Gastrocnemius medialis (tissue), 4 donors: Measurements from ENCODE around the gene LRRC18. TPM values are rescaled to one million over a fixed set of nuclear protein-coding genes. Genes with fewer than 3 reads are reported as not detected.

Source experiments
- ATAC-seq, 2 donors: fragments of 150-250 bp; one replicate each; pipeline ENCODE4 v1.9.1; 2016
- DNase-seq, 2 donors: peaks; one replicate each; pipeline ENCODE4 v3.0.0-alpha.2; 2019
- H3K27ac ChIP-seq, 4 donors: fragments of 200-600 bp; sonication (generic); 1 replicate in 1 of 4; 2 replicates in 3 of 4; pipeline ENCODE4 v1.5.1; 2016 to 2018; ENCODE audit warnings: mild to moderate bottlenecking in 2 of 4, moderate library complexity in 1 of 4
- H3K27me3 ChIP-seq, 3 donors: fragments of 200-600 bp; sonication (generic) in 2 of 3; 1 replicate in 1 of 3; 2 replicates in 2 of 3; pipeline versions ENCODE4 v1.5.1 to v1.6.0; 2016 to 2019; ENCODE audit warnings: mild to moderate bottlenecking in 1 of 3, moderate library complexity in 1 of 3
- H3K36me3 ChIP-seq, 2 donors: fragments of 200-600 bp; sonication (generic) in 1 of 2; one replicate each; pipeline ENCODE4 v1.5.1; 2017 to 2018
- H3K4me1 ChIP-seq, 2 donors: fragments of 200-600 bp; sonication (generic) in 1 of 2; one replicate each; pipeline ENCODE4 v1.5.1; 2016 to 2017; ENCODE audit warnings: mild to moderate bottlenecking in 2 of 2
- H3K4me3 ChIP-seq, 4 donors: fragments of 200-600 bp; sonication (generic) in 3 of 4; 1 replicate in 1 of 4; 2 replicates in 3 of 4; pipeline ENCODE4 v1.5.1; 2016 to 2019; ENCODE audit warnings: mild to moderate bottlenecking in 2 of 4
- H3K9me3 ChIP-seq, 3 donors: fragments of 200-600 bp; sonication (generic) in 2 of 3; 1 replicate in 1 of 3; 2 replicates in 2 of 3; pipeline ENCODE4 v1.5.1; 2016 to 2019
- POLR2A ChIP-seq, 2 donors: fragments of 450-650 bp; IDR thresholded peaks; one replicate each; pipeline ENCODE4 v1.6.1; 2017; ENCODE audit warnings: antibody characterized with exemption in 2 of 2, mild to moderate bottlenecking in 2 of 2, moderate library complexity in 2 of 2
- in situ Hi-C, 4 donors: fragments of 200-750 bp; cut with MboI; loops; one replicate each; pipeline versions ENCODE4 v1.15.0 to v1.8.0; 2017; ENCODE audit warnings: low sequenced_read_pairs in 4 of 4
- intact Hi-C: fragments of 100-400 bp; cut with DNase I; formaldehyde crosslinking; loops from one replicate; pipeline ENCODE4 v1.15.1; 2023; ENCODE audit warnings: low total_unique reads
- total RNA-seq, 4 donors: library from RNA; depleted of rRNA; stranded (reverse); fragments of >200 nt; gene quantifications; one replicate each; pipeline versions ENCODE4 v1.1.0 to v1.2.3, GENCODE V29; 2016
- TF ChIP-seq, protein P1 (sequence below), 5 experiments: fragments of 450-650 bp in 3 of 5; fragments of 200-600 bp in 2 of 5; sonication (generic) in 2 of 5; IDR thresholded peaks in 4 of 5; conservative IDR thresholded peaks in 1 of 5; 1 replicate in 4 of 5; 2 replicates in 1 of 5; pipeline ENCODE4 v1.5.1; 2016 to 2019; ENCODE audit warnings: antibody characterized with exemption in 5 of 5, mild to moderate bottlenecking in 3 of 5, moderate library complexity in 3 of 5

Gene LRRC18
- not detected for total RNA-seq

DNA sequence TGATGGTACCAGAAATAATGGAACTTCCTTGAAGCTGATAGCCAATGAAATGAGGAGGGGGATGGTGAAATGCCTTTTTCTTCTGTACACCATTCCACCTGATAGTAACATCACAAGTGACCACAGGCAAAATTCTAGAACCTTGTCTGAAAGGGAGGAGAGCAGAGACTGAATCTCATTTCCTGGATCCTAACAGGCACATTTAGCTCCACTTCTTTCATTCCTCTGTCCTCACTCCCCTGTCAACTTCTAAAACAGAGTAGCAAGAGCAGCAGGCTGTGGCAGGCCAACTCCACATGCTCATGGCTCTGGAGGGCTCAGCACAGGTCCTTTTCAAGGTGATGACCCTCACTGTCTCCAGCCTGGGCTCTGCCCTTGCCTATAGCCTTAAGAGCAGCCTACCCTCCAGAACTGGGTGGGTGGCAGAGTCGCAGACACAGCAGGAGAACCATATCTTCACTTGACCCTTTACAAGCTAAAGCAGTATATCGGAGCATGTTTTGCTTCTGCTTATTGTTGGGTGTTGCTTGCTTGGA, at the start of gene LRRC18:
Gene LRRC18, minus strand, starts transcription at position 51 of the 536 bp plus-strand sequence. CDS start 25,685 bp downstream, outside the sequence.
- in situ Hi-C loops: no loop called here
- intact Hi-C loops: no loop called here
- ATAC-seq: no peak
- Histone ChIP-seq H3K27ac (no peak within 1 kb of the TSS), H3K36me3 (no peaks in the 10 kb centered on the region), H3K4me3 (no peak within 1 kb of the TSS), H3K4me1 (no peaks in the 10 kb centered on the region), H3K9me3 (no peaks in the 10 kb centered on the region), H3K27me3 (no peaks in the 10 kb centered on the region)
- DNase-seq: no peak
- TF ChIP-seq, protein P1, sequence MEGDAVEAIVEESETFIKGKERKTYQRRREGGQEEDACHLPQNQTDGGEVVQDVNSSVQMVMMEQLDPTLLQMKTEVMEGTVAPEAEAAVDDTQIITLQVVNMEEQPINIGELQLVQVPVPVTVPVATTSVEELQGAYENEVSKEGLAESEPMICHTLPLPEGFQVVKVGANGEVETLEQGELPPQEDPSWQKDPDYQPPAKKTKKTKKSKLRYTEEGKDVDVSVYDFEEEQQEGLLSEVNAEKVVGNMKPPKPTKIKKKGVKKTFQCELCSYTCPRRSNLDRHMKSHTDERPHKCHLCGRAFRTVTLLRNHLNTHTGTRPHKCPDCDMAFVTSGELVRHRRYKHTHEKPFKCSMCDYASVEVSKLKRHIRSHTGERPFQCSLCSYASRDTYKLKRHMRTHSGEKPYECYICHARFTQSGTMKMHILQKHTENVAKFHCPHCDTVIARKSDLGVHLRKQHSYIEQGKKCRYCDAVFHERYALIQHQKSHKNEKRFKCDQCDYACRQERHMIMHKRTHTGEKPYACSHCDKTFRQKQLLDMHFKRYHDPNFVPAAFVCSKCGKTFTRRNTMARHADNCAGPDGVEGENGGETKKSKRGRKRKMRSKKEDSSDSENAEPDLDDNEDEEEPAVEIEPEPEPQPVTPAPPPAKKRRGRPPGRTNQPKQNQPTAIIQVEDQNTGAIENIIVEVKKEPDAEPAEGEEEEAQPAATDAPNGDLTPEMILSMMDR (IDR thresholded peaks at IDR 0.05 in 4 of 5, conservative IDR thresholded peaks at IDR 0.05 in 1 of 5): no peak
- TF ChIP-seq POLR2A (IDR thresholded peaks at IDR 0.05): no peak

DNA sequence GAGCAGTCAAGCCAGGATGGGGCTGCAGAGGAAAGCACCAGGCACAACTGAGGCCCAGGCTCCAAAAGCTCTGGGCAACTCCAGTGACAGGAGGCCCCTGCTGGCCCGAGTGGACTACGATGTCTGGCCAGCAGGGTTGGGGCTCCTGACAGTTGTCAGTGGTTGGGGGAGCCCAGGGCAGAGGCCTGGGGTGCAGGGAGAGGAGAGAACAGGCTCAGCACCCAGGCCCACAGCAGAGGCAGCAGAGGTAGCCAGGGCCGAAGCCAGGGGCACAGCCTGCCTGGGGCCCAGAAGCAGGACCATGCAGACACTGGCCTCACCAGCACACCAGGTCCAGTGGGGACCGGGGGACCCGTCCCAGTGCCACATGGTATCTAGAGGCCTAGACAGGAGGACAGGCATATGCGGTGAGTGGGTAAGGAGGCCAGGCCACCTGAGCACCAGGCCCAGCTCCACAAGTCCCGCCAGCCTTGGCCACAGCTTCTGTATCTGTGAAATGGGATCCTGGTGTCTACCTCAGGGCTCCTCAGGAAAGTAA, 46.0 kb upstream of the LRRC18 start:
- Histone ChIP-seq H3K27me3 (no peaks in the 10 kb centered on the region), H3K36me3 (no peaks in the 10 kb centered on the region), H3K4me1 (no peaks in the 10 kb centered on the region), H3K27ac (no peak overlapping the region), H3K4me3 (no peak overlapping the region), H3K9me3 (no peaks in the 10 kb centered on the region)
- no peak for TF ChIP-seq POLR2A (IDR thresholded peaks at IDR 0.05)
- TF ChIP-seq, protein P1 (IDR thresholded peaks at IDR 0.05 in 4 of 5, conservative IDR thresholded peaks at IDR 0.05 in 1 of 5): no peak
- DNase-seq (no peak), ATAC-seq (no peak)
- intact Hi-C loops: loop anchor here (10.0 kb wide), 2 partner anchors 129 to 429 kb away; partner anchors contain the start of gene VSTM4
- in situ Hi-C loops: loop anchor here (10.0 to 25.0 kb wide), 5 partner anchors 179 to 529 kb away; partner anchors contain the start of gene DRGX (in 2 of the 4)

DNA sequence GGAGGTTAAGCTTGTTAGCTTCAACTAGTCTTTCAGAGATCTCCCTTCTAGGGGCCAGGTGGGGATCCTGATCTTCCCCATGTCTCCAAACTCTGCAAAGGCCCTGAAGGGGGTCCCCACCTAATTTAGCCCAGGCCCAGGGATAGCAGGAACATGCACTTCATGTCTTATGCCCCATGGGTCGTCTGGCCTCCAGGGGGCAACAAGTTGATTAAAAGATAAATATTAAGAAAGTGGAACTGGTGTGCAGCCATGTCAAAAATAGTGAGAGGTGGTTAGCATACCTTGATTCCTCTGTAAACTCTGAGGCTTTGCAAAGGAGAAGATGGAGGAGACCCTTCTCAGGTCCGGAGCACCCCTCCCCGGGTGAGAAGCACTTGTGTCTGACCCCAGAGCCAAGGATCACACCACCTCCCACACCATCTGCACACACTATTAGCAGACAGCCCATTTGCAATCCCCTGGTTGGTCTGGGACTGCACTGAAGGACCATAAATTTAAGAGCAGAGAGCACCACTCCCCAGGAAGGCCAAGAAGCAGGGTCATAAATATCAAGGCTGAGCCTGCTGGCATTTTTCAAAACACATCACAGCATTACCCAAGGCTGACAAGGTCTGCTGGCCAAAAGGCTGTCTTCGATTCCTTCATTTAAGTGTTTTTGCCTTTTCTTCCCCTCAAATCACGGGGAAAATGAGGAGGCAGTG, 44.2 kb upstream of the LRRC18 start:
- no peaks in the 10 kb centered on the region for H3K9me3 ChIP-seq
- H3K27ac ChIP-seq: no peak overlapping the region
- no peak for DNase-seq
- no peak for ATAC-seq
- intact Hi-C loops (loop anchor here (5.0 to 10.0 kb wide), 3 partner anchors 131 to 534 kb away; partner anchors contain the start of gene VSTM4), in situ Hi-C loops (loop anchor here (10.0 to 25.0 kb wide), 5 partner anchors 181 to 531 kb away; partner anchors contain the start of gene DRGX (in 2 of the 4))
- H3K4me3 ChIP-seq: no peak overlapping the region
- no peaks in the 10 kb centered on the region for H3K4me1 ChIP-seq
- no peaks in the 10 kb centered on the region for H3K36me3 ChIP-seq
- no peaks in the 10 kb centered on the region for H3K27me3 ChIP-seq
- TF ChIP-seq, protein P1 (IDR thresholded peaks at IDR 0.05 in 4 of 5, conservative IDR thresholded peaks at IDR 0.05 in 1 of 5): no peak

DNA sequence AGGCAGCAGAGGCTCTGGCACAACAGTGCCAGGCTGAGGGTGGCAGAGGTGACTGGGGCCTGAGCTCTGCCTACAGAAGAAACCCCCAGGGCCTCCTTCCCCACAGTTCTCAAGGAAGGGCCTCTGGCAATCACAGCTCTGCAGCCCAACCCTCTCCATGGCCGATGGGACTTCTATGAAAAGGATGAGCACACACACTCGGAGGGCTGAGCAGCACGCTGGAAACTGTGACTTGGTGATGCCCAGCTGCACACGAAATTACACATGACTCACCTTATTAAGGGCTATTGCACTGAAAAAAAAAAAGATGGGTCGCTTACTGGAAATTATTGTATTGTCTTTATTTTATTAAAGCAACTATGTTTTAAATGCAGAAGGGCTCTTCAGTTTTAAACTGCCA, 42.9 kb upstream of the LRRC18 start:
- H3K4me1 ChIP-seq: no peaks in the 10 kb centered on the region
- TF ChIP-seq POLR2A (IDR thresholded peaks at IDR 0.05): no peak
- TF ChIP-seq, protein P1 (IDR thresholded peaks at IDR 0.05 in 4 of 5, conservative IDR thresholded peaks at IDR 0.05 in 1 of 5): no peak
- H3K4me3 ChIP-seq: no peak overlapping the region
- ATAC-seq (no peak), DNase-seq (no peak)
- H3K9me3 ChIP-seq: no peaks in the 10 kb centered on the region
- in situ Hi-C loops (loop anchor here (10.0 to 25.0 kb wide), 5 partner anchors 182 to 532 kb away; partner anchors contain the start of gene DRGX (in 2 of the 4)), intact Hi-C loops (loop anchor here (5.0 to 10.0 kb wide), 3 partner anchors 132 to 535 kb away; partner anchors contain the start of gene VSTM4)
- H3K36me3 ChIP-seq: no peaks in the 10 kb centered on the region
- no peak overlapping the region for H3K27ac ChIP-seq
- H3K27me3 ChIP-seq: no peaks in the 10 kb centered on the region
